Muscle of arm (tissue), 12 donors: ENCODE data around the gene ZDHHC11B. TPM values are rescaled to one million over a fixed set of nuclear protein-coding genes. Genes with fewer than 3 reads are reported as not detected.
"Not testable (repeated sequence)": the region's sequence is repeated elsewhere in the genome, so short reads cannot be mapped to it uniquely, and the experiment has no call there.

Experiments used
- DNase-seq: peaks from one replicate; pipeline ENCODE4 v3.0.0-alpha.2; 2013
- polyA plus RNA-seq, 12 donors: library from polyadenylated mRNA; unstranded; fragments of 120-200 nt; gene quantifications; one replicate each; pipeline ENCODE4 v1.2.1, GENCODE V29; 2013; ENCODE audit not compliant: insufficient read length in 12 of 12

The ZDHHC11B gene
- polyA plus RNA-seq, 12 donors: 5.3 to 34.3 (median 9.0) TPM; not detected in 1

GRCh38 chr5:787224-787856, 2.8 kb upstream of the ZDHHC11B start:
- DNase-seq: not testable (repeated sequence)

- DNase-seq: not testable (repeated sequence)
These were observed 714 bp upstream of the ZDHHC11B start for GRCh38 chr5:785181-785705.

- not testable (repeated sequence) for DNase-seq
These were observed 575 bp downstream of the ZDHHC11B start for GRCh38 chr5:783881-784427.

GRCh38 chr5:783049-783802, 1.3 kb downstream of the ZDHHC11B start:
- not testable (repeated sequence) for DNase-seq

GRCh38 chr5:782356-782755, 2.2 kb downstream of the ZDHHC11B start:
- DNase-seq: not testable (repeated sequence)

- DNase-seq: not testable (repeated sequence)
These were observed 4.0 kb downstream of the ZDHHC11B start for GRCh38 chr5:780571-780970.

GRCh38 chr5:778967-779366, 5.6 kb downstream of the ZDHHC11B start:
- DNase-seq: not testable (repeated sequence)

GRCh38 chr5:778421-778820, 6.1 kb downstream of the ZDHHC11B start:
- DNase-seq: not testable (repeated sequence)

- no peak for DNase-seq
These were observed 6.8 kb downstream of the ZDHHC11B start for GRCh38 chr5:777756-778161.

- DNase-seq: no peak
These were observed 7.4 kb downstream of the ZDHHC11B start for GRCh38 chr5:776862-777711.

GRCh38 chr5:775961-776861, 8.3 kb downstream of the ZDHHC11B start:
- no peak for DNase-seq

- DNase-seq: not testable (repeated sequence)
These were observed 9.0 kb downstream of the ZDHHC11B start for GRCh38 chr5:775595-775960.

- not testable (repeated sequence) for DNase-seq
These were observed 9.5 kb downstream of the ZDHHC11B start for GRCh38 chr5:774854-775505.

GRCh38 chr5:774304-774703, 10.2 kb downstream of the ZDHHC11B start:
- DNase-seq: not testable (repeated sequence)

GRCh38 chr5:773517-774264, 10.8 kb downstream of the ZDHHC11B start:
- no peak for DNase-seq

- not testable (repeated sequence) for DNase-seq
These were observed 11.6 kb downstream of the ZDHHC11B start for GRCh38 chr5:772931-773330.

- not testable (repeated sequence) for DNase-seq
These were observed 12.0 kb downstream of the ZDHHC11B start for GRCh38 chr5:772547-772890.

GRCh38 chr5:771841-772546, 12.5 kb downstream of the ZDHHC11B start:
- not testable (repeated sequence) for DNase-seq
